GM19025 (cell line): ENCODE results near the gene CYGB.

Experiments
- ATAC-seq: cut with Tn5 transposase; IDR thresholded peaks from one replicate; pipeline ENCODE4 v1.9.1; 2021; ENCODE audit warnings: mild to moderate bottlenecking, low read depth, moderate library complexity; ENCODE audit not compliant: unreplicated experiment

CYGB gene

DNA sequence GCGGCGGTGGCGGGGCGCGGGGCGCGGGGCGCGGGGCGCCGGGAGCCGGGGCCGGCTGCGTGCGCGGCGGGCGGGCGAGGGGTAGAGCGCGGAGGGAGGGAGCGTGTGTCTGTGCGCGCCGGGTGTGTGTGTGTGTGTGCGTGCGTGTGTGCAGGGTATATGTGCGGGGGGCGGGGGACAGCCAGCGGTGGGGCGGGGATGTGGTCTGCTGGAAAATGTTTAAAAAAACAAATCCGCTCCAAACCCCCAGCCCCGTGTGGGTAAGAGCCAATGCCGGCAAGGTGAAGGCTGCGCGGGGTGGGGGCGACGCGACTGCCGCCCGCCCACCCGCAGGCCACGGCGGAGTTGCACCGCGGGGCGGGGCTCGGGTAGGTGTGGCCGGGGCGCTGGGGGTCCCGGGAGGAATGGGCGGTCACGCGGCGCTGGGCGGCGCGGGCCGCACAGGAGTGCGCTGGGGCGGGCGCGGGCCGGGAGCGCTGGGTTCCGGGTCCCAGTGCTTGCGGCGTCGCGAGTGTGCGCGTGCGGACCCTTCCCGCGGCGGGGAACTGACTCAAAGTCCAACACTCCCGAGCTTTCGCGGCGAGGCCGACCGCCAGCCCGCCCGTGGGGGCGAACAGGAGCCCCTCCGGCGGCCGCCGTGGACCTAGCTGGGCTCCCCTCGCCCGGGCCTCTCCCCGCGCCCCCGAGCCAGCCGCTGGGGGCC, at the start of gene CYGB:
TSS of gene CYGB (minus strand) at position 132 of the 703 bp plus-strand sequence. CDS start 167 bp downstream, outside the sequence.
- no peak for ATAC-seq

- no peak for ATAC-seq
Observed at GRCh38 chr17:76586741-76587487, 49.4 kb upstream of the CYGB start.

- no peak for ATAC-seq
Observed at GRCh38 chr17:76585649-76586593, 48.4 kb upstream of the CYGB start, which contains the start of gene ST6GALNAC2. TSS of gene ST6GALNAC2 (minus strand) at chr17:76585860. CDS start at chr17:76585808, 52 bp downstream.

GRCh38 chr17:76585033-76585648, 47.6 kb upstream of the CYGB start:
- ATAC-seq: no peak

DNA sequence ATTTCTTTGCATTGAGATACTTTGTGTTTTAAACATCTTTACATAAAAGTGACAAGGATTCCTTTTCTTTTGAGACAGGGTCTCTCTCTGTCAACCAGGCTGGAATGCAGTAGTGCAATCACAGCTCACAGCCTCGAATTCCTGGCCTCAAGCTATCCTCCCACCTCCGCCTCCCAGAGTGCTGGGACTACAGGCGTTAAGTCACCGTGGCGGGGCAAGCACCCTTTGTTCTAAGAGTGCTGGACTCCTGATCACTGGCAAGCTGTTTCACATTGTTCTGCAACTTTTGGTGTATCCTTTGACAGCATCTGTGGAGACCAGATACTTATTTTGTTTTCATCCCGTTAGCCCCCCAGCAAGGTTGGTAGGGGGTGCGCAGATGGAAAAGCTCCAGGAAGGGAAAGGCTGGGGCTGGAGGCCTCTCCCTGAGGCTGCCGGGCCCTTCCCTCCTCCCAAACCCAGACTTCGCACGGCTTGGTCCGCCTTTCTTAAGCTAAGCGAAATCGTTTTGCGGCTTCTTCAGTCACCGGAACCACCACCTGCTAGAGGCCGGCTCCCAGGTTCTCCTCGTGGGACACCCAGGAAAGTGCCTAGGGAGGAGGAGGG, 47.0 kb upstream of the CYGB start:
- no peak for ATAC-seq

DNA sequence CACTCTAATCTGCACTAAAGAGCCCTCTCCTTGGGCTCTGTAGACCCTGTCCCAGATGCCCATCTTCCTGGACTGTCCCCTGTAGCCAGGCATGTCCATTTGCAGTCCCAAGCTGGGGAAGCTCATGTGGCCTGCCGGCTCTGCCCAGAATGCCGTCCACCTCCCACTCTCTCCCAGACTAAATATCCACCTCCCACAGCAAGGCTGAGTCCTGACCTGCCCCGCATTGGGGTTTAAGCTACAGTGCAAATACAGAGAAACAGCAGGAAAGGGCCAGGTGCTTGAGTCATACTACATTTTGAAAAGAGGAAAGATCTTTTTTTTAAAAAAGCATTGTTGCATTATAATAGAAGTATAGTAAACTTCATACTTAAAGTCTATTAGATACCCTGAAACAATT, 45.2 kb upstream of the CYGB start:
- no peak for ATAC-seq

- ATAC-seq: no peak
Observed at GRCh38 chr17:76581515-76581914, 44.0 kb upstream of the CYGB start.

DNA sequence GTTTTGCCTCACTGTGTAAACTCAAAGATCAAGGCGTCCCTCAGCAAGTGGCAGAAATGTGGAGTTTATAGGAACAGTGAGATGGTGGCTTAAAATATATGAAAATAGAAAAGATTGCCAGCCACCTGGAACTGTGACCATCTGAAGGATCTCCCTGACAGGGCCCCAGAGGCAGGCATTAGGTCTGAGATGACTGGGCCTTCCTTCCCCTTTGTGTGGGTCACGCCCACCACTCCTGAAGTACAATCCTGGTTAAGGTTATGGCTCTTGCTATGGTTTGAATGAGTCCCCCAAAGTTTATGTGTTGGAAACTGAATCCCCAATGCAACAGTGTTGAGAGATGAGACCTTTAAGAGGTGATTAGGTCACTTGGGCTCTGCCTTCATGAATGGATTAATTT, 41.8 kb upstream of the CYGB start:
- no peak for ATAC-seq

GRCh38 chr17:76578376-76578775, 40.9 kb upstream of the CYGB start:
- no peak for ATAC-seq

DNA sequence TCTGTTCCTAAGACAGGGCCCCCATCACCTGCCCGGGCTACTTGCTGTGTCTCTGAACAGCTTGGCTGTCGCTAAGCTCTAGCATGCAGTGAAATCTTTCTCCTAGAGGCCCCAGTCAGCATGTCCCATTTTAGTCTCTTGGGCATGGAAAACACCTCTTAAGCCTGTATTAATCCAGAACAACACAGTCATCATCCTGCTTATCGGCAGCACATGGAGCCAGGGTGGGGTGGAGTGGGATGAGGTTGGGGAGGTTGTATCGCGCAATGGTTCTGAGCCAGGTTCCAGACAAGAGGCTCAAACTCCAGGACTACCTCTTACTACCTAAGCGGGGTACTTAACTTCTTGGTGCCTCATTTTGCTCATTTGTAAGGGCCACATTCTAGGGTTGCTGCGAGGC, 40.4 kb upstream of the CYGB start:
- ATAC-seq: no peak

DNA sequence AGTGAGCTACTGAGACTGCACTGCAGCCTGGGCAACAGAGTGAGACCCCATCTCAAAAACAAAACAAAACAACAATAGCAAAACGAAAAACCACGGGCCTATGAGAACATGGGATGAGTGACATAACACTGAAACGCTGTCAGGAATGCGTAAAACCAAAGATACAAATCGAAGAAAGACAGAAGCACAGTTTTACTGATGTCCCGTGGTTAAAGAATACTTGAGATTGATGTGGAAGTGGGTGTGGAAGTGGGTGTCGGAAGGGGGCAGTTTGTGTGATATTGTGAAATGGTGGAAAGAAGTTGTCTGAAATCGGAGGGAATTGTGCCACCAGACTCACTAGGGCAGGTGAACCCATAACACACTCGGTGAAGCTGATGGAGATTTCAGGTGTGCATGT, 38.7 kb upstream of the CYGB start:
- ATAC-seq: no peak

- no peak for ATAC-seq
Observed at GRCh38 chr17:76575570-76575969, 38.1 kb upstream of the CYGB start.

- ATAC-seq: no peak
Observed at GRCh38 chr17:76574166-76574565, 36.7 kb upstream of the CYGB start.

DNA sequence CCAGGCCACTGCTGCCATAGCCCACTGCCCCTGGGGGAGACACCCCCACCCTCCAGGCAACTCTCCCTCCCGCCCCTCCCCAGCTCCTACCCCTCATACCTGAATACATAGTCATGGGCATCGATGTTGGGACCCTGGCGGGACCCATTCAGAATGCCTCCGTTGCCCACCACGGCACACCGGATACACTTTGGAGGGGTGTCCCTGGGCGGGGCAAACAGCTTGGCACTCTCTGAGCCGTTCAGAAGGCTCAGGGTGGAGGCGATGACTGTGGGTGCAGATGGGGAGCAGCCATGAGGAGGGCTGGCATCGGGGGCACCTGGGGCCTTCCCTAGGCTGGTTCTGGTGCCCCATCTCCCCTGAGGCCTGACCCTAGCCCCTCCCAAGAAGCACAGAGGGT, 35.6 kb upstream of the CYGB start:
- no peak for ATAC-seq

DNA sequence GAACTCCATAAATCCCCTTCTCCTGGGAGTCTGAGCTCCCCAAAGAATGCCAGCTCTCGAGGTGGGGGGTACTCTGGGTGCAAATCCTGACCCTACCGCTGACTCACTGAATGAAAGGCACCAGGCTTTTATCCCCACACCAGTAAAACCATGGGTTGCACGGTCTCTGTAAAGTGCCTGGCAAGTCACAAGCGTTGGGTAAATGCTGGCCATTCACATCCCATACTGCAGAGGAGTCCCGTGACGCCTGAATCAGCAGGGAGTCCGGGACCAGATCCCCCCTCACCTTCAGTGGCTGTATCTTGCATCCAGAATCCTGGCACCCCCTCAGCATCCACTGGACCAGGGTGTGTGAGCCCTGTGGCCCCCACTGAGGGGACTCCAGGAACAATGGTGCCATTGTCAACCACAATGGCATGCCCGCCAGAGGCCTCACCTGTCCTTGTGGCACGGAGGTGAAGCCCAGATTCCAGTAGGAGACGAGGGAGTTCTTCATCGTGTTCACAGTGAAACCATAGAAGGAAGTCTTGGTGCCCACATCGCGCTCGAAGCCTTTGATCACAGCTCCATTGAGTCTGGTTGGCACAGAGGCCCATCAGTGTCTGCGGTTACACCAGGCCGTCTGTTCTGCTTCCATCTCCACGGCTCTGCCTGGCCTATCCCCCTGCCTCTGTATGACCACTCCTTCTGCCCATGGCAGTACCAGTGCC, 34.8 kb upstream of the CYGB start:
- no peak for ATAC-seq

GRCh38 chr17:76570877-76571471, 33.5 kb upstream of the CYGB start:
- ATAC-seq: no peak

GRCh38 chr17:76570457-76570856, 32.9 kb upstream of the CYGB start:
- ATAC-seq: no peak

DNA sequence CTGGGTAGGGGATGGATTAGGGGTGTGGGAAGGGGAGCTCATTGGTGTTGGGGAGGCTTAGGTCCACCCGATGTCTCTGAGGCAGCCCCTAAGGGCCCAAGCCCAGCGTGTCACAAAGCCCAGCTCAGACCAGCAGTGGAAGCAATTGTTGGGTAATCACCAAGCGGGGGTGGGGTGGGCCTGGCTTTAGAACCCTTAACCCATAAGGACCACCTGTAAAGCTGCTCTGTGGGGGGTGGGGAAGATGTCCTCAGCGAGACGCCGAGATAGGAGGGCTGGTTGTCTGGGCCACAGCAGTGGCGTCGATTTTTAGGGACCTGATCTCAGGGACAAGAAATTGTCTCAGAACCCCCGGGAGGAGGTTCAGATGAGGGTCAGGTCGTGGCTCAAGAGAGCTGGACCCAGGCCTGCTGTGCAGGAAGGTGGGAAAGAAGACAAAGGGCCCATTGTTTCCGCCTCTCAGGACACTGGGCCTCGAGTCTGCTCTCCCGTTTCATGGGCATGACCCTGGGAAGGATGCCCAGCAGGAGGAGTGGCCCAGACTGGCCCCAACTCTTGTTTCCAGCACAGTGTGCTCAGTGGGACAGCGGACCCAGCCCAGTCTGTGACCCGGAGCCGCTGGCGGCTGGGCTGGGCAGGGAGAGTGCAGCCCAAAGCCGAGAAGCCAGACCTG, 32.2 kb upstream of the CYGB start:
- no peak for ATAC-seq
